Muscle of arm (tissue), 12 donors: ENCODE measurements around the gene CCDC148. TPM values are rescaled to one million over a fixed set of nuclear protein-coding genes. Genes with fewer than 3 reads are reported as not detected.

Experiments
- DNase-seq: peaks from one replicate; pipeline ENCODE4 v3.0.0-alpha.2; 2013
- polyA plus RNA-seq, 12 donors: library from polyadenylated mRNA; unstranded; fragments of 120-200 nt; gene quantifications; one replicate each; pipeline ENCODE4 v1.2.1, GENCODE V29; 2013; ENCODE audit not compliant: insufficient read length in 12 of 12

Gene CCDC148
- polyA plus RNA-seq, 12 donors: 0.23 to 1.1 (median 0.51) TPM; not detected in 2

GRCh38 chr2:158432117-158432516 lies 24.4 kb downstream of the CCDC148 start:
- DNase-seq: no peak

GRCh38 chr2:158414538-158414937 lies 42.0 kb downstream of the CCDC148 start:
- DNase-seq: no peak

- DNase-seq: no peak
Measured at GRCh38 chr2:158413581-158413980, 43.0 kb downstream of the CCDC148 start.

- DNase-seq: no peak
Measured at GRCh38 chr2:158412206-158412605, 44.3 kb downstream of the CCDC148 start.

- DNase-seq: no peak
Measured at GRCh38 chr2:158411748-158412147, 44.8 kb downstream of the CCDC148 start.

GRCh38 chr2:158410132-158410531 lies 46.4 kb downstream of the CCDC148 start:
- DNase-seq: no peak

GRCh38 chr2:158407031-158407430 lies 49.5 kb downstream of the CCDC148 start:
- DNase-seq: no peak

- DNase-seq: no peak
Measured at GRCh38 chr2:158405341-158405740, 51.2 kb downstream of the CCDC148 start.

- DNase-seq: no peak
Measured at GRCh38 chr2:158403237-158403636, 53.3 kb downstream of the CCDC148 start.

- no peak for DNase-seq
Measured at GRCh38 chr2:158402665-158403064, 53.9 kb downstream of the CCDC148 start.

- DNase-seq: no peak
Measured at GRCh38 chr2:158395166-158395565, 61.4 kb downstream of the CCDC148 start.

GRCh38 chr2:158394453-158394852 lies 62.1 kb downstream of the CCDC148 start:
- no peak for DNase-seq

- no peak for DNase-seq
Measured at GRCh38 chr2:158393886-158394285, 62.7 kb downstream of the CCDC148 start.

GRCh38 chr2:158392687-158393086 lies 63.9 kb downstream of the CCDC148 start:
- no peak for DNase-seq

- DNase-seq: no peak
Measured at GRCh38 chr2:158391876-158392275, 64.7 kb downstream of the CCDC148 start.

- DNase-seq: no peak
Measured at GRCh38 chr2:158391361-158391760, 65.2 kb downstream of the CCDC148 start.

GRCh38 chr2:158388159-158388558 lies 68.4 kb downstream of the CCDC148 start:
- DNase-seq: no peak

- no peak for DNase-seq
Measured at GRCh38 chr2:158385646-158386045, 70.9 kb downstream of the CCDC148 start.

GRCh38 chr2:158381978-158382377 lies 74.6 kb downstream of the CCDC148 start:
- DNase-seq: no peak

- no peak for DNase-seq
Measured at GRCh38 chr2:158381205-158381604, 75.3 kb downstream of the CCDC148 start.

GRCh38 chr2:158380746-158381145 lies 75.8 kb downstream of the CCDC148 start:
- peak; percentile 51 for DNase-seq

GRCh38 chr2:158378926-158379325 lies 77.6 kb downstream of the CCDC148 start:
- no peak for DNase-seq

- DNase-seq: no peak
Measured at GRCh38 chr2:158366342-158366741, 90.2 kb downstream of the CCDC148 start.

- no peak for DNase-seq
Measured at GRCh38 chr2:158359846-158360245, 96.7 kb downstream of the CCDC148 start.

GRCh38 chr2:158357699-158358098 lies 98.9 kb downstream of the CCDC148 start:
- no peak for DNase-seq
